HEK293 (cell line): ENCODE measurements around the gene CSNK2A3.

Experiments used
- TF ChIP-seq, protein P1 (sequence below): fragments of 450-650 bp; formaldehyde crosslinking; IDR thresholded peaks from 2 replicates; pipeline ENCODE4 v1.5.1; 2016; ENCODE audit warnings: missing biosample characterization, missing genetic modification characterization, low read depth

CSNK2A3 gene

DNA sequence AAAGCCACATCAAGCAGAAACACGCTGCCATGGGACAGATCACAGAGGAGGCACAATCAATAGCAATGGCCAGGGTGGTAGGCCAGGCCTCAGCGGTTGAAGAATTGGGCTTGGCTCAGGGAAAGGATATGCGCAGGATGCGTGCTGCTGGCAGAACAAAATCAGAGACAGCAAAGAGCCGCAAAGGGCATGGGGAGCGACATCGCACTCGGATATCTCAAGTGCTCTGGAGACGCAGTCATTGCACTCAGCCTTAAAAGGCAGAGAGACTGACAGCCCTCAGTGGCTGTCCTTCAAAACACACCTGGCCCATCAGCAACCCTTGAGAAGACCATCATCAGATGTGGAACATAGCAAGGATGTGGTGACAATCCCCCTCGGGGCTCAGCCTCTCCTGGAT is 50.5 kb downstream of the CSNK2A3 start (continued):
- TF ChIP-seq, protein P1, sequence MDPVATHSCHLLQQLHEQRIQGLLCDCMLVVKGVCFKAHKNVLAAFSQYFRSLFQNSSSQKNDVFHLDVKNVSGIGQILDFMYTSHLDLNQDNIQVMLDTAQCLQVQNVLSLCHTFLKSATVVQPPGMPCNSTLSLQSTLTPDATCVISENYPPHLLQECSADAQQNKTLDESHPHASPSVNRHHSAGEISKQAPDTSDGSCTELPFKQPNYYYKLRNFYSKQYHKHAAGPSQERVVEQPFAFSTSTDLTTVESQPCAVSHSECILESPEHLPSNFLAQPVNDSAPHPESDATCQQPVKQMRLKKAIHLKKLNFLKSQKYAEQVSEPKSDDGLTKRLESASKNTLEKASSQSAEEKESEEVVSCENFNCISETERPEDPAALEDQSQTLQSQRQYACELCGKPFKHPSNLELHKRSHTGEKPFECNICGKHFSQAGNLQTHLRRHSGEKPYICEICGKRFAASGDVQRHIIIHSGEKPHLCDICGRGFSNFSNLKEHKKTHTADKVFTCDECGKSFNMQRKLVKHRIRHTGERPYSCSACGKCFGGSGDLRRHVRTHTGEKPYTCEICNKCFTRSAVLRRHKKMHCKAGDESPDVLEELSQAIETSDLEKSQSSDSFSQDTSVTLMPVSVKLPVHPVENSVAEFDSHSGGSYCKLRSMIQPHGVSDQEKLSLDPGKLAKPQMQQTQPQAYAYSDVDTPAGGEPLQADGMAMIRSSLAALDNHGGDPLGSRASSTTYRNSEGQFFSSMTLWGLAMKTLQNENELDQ: no peak
